GM23338 (cell line): ENCODE data around the gene TOR1B. TPM values are rescaled to one million over a fixed set of nuclear protein-coding genes. Genes with fewer than 3 reads are reported as not detected.

Experiments used
- ATAC-seq: fragments of 200-7000 bp; cut with Tn5 transposase; 3 replicates; pipeline ENCODE4 v1.9.1; 2020
- DNase-seq: peaks from one replicate; pipeline ENCODE4 v3.0.0-alpha.2; 2015; ENCODE audit warnings: low spot score
- H2AFZ ChIP-seq: fragments of 200-600 bp; sonication (generic); 2 replicates; pipeline ENCODE4 v1.8.0; 2016; ENCODE audit warnings: antibody characterized with exemption, mild to moderate bottlenecking, moderate library complexity
- H3F3A ChIP-seq: fragments of 200-600 bp; sonication (generic); replicated peaks from 2 replicates; pipeline ENCODE4 v1.8.0; 2017; ENCODE audit warnings: antibody characterized with exemption, mixed run types, low read depth
- H3K27ac ChIP-seq: fragments of 200-600 bp; sonication (generic); 2 replicates; pipeline ENCODE4 v1.6.1; 2016; ENCODE audit warnings: low read depth
- H3K27me3 ChIP-seq: fragments of 200-600 bp; sonication (generic); 2 replicates; pipeline ENCODE4 v1.8.0; 2016; ENCODE audit warnings: mild to moderate bottlenecking, mixed run types, moderate library complexity; ENCODE audit not compliant: insufficient read depth
- H3K36me3 ChIP-seq: fragments of 200-600 bp; sonication (generic); 2 replicates; pipeline ENCODE4 v1.8.0; 2016; ENCODE audit warnings: mild to moderate bottlenecking; ENCODE audit not compliant: insufficient read depth
- H3K4me1 ChIP-seq: fragments of 200-600 bp; sonication (generic); 2 replicates; pipeline ENCODE4 v1.8.0; 2016; ENCODE audit warnings: mild to moderate bottlenecking, moderate library complexity; ENCODE audit not compliant: insufficient read depth
- H3K4me2 ChIP-seq: fragments of 200-600 bp; sonication (generic); 2 replicates; pipeline ENCODE4 v1.7.1; 2017; ENCODE audit warnings: mixed run types
- H3K4me3 ChIP-seq: fragments of 200-600 bp; sonication (generic); 2 replicates; pipeline ENCODE4 v1.6.1; 2016; ENCODE audit warnings: mixed run types
- H3K79me2 ChIP-seq: fragments of 200-600 bp; sonication (generic); replicated peaks from 2 replicates; pipeline ENCODE4 v1.8.0; 2017; ENCODE audit warnings: mild to moderate bottlenecking; ENCODE audit not compliant: insufficient read depth
- H3K9me2 ChIP-seq: fragments of 200-600 bp; sonication (generic); 2 replicates; pipeline ENCODE4 v1.8.0; 2017; ENCODE audit not compliant: insufficient read depth
- H4K20me1 ChIP-seq: fragments of 200-600 bp; sonication (generic); replicated peaks from 2 replicates; pipeline ENCODE4 v1.8.0; 2017; ENCODE audit warnings: mild to moderate bottlenecking; ENCODE audit not compliant: insufficient read depth
- H3K27ac Mint-ChIP-seq: 2 replicates; pipeline ENCODE4 v1.8.0; 2020; ENCODE audit warnings: inconsistent platforms, mild to moderate bottlenecking, moderate library complexity, mixed read lengths
- H3K27me3 Mint-ChIP-seq: 3 replicates; pipeline ENCODE4 v1.8.0; 2022; ENCODE audit warnings: low read depth, mild to moderate bottlenecking, moderate library complexity, mixed read lengths, inconsistent platforms; ENCODE audit not compliant: insufficient read depth, poor library complexity
- H3K36me3 Mint-ChIP-seq: 3 replicates; pipeline ENCODE4 v1.8.0; 2021; ENCODE audit warnings: low read depth, mild to moderate bottlenecking, inconsistent platforms, moderate library complexity, mixed read lengths
- H3K4me1 Mint-ChIP-seq: 3 replicates; pipeline ENCODE4 v1.8.0; 2020; ENCODE audit warnings: mild to moderate bottlenecking, inconsistent platforms, mixed read lengths
- H3K4me3 Mint-ChIP-seq: 3 replicates; pipeline ENCODE4 v1.8.0; 2021; ENCODE audit warnings: moderate library complexity, mild to moderate bottlenecking, inconsistent platforms, mixed read lengths
- H3K9me3 Mint-ChIP-seq: 3 replicates; pipeline ENCODE4 v1.8.0; 2020; ENCODE audit warnings: moderate library complexity, mild to moderate bottlenecking, inconsistent platforms, mixed read lengths
- CREB1 ChIP-seq: fragments of 250-450 bp; sonication (Bioruptor Pico); IDR thresholded peaks from 2 replicates; pipeline ENCODE4 v1.5.0; 2020; ENCODE audit warnings: low read depth, mild to moderate bottlenecking, moderate library complexity
- ETS1 ChIP-seq: IDR thresholded peaks from 2 replicates; pipeline ENCODE4 v1.6.1; 2016; ENCODE audit warnings: antibody characterized with exemption
- EZH2 ChIP-seq: fragments of 200-600 bp; sonication (generic); IDR thresholded peaks from one replicate; pipeline ENCODE4 v1.8.0; 2017; ENCODE audit warnings: antibody characterized with exemption, mild to moderate bottlenecking, low read depth; ENCODE audit not compliant: unreplicated experiment
- NANOG ChIP-seq: IDR thresholded peaks from 2 replicates; pipeline ENCODE4 v1.6.1; 2016; ENCODE audit warnings: antibody characterized with exemption, borderline replicate concordance
- POLR2AphosphoS5 ChIP-seq: IDR thresholded peaks from 2 replicates; pipeline ENCODE4 v1.6.1; 2016; ENCODE audit warnings: antibody characterized with exemption, low read depth
- REST ChIP-seq: IDR thresholded peaks from one replicate; pipeline ENCODE4 v1.6.1; 2018; ENCODE audit warnings: antibody characterized with exemption; ENCODE audit not compliant: unreplicated experiment
- STAT1 ChIP-seq: IDR thresholded peaks from one replicate; pipeline ENCODE4 v1.6.1; 2016; ENCODE audit warnings: antibody characterized with exemption; ENCODE audit not compliant: unreplicated experiment
- ZNF114 ChIP-seq: fragments of 250-450 bp; sonication (Bioruptor Pico); IDR thresholded peaks from 2 replicates; pipeline ENCODE4 v1.5.0; 2020; ENCODE audit warnings: mild to moderate bottlenecking, moderate library complexity
- ZNF331 ChIP-seq: fragments of 250-450 bp; sonication (Bioruptor Pico); IDR thresholded peaks from 2 replicates; pipeline ENCODE4 v1.5.0; 2020; ENCODE audit warnings: low read depth, mild to moderate bottlenecking, moderate library complexity
- polyA plus RNA-seq: library from polyadenylated mRNA; unstranded; fragments of >200 nt; fragmentation: Nextera tagmentation; extraction: Ambion mirVana; gene quantifications from 2 replicates; pipeline ENCODE4 v1.2.1, GENCODE V29; 2016
- total RNA-seq: library from RNA; depleted of rRNA; stranded (reverse); fragments of >200 nt; shearing (Covaris generic); gene quantifications from 2 replicates; pipeline ENCODE4 v1.2.3, GENCODE V29; 2014

TOR1B gene
- total and polyA plus RNA-seq, 2 experiments from 2014 or later, result 10.6 to 42.4 TPM

- TF ChIP-seq REST (no peak), CREB1 (CRISPR knock-in tag) (no peak), EZH2 (no peak)
Observed at GRCh38 chr9:129776938-129777768, 25.8 kb upstream of the TOR1B start (continued).

- H3K36me3 Mint-ChIP-seq, result no peaks in the 10 kb centered on the region
- peaks cover 12% of the 10 kb centered on the region for H3K27me3 Mint-ChIP-seq
- Histone ChIP-seq H4K20me1 (no peaks in the 10 kb centered on the region), H2AFZ (peak overlapping the region; percentile 80), H3K4me3 (no peak overlapping the region), H3K9me2 (no peaks in the 10 kb centered on the region), H3K4me1 (peaks cover 2% of the 10 kb centered on the region; the same call in 1 of the 2 replicates), H3K36me3 (no peaks in the 10 kb centered on the region), H3K4me2 (no peak overlapping the region), H3K27me3 (no peaks in the 10 kb centered on the region), H3K79me2 (no peaks in the 10 kb centered on the region), H3F3A (no peaks in the 10 kb centered on the region), H3K27ac (no peak overlapping the region)
- H3K4me1 Mint-ChIP-seq, result peaks cover 6% of the 10 kb centered on the region
- ATAC-seq, result no peak
- DNase-seq, result no peak
- H3K4me3 Mint-ChIP-seq, result no peak overlapping the region
- H3K27ac Mint-ChIP-seq, result no peak overlapping the region
- no peaks in the 10 kb centered on the region; the same call in 2 of the 3 replicates for H3K9me3 Mint-ChIP-seq
- no peak for TF ChIP-seq ZNF331 (CRISPR knock-in tag)
- no peak for TF ChIP-seq POLR2AphosphoS5
- no peak for TF ChIP-seq EZH2
- no peak for TF ChIP-seq ETS1
- TF ChIP-seq STAT1, result no peak
- no peak for TF ChIP-seq REST
- no peak for TF ChIP-seq ZNF114 (CRISPR knock-in tag)
- TF ChIP-seq NANOG, result no peak
Observed at GRCh38 chr9:129777769-129778130, 25.2 kb upstream of the TOR1B start.
